Memory B cell (primary cell): ENCODE data around the gene C3orf18.

ENCODE experiments used
- ATAC-seq: fragments of 150-1000 bp; cut with Tn5 transposase; 2 replicates; pipeline ENCODE4 v1.10.0; 2021; ENCODE audit warnings: low read depth, mild to moderate bottlenecking, moderate library complexity
- DNase-seq, 2 donors: peaks; one replicate each; pipeline ENCODE4 v3.0.0; 2022; ENCODE audit warnings: low spot score in 2 of 2
- H3K27ac Mint-ChIP-seq: one replicate; pipeline ENCODE4 v1.8.0; 2022; ENCODE audit warnings: mild to moderate bottlenecking, moderate library complexity, mixed read lengths
- H3K27me3 Mint-ChIP-seq: one replicate; pipeline ENCODE4 v1.8.0; 2022; ENCODE audit warnings: mixed read lengths
- H3K36me3 Mint-ChIP-seq: one replicate; pipeline ENCODE4 v1.8.0; 2022; ENCODE audit warnings: mild to moderate bottlenecking, mixed read lengths
- H3K4me1 Mint-ChIP-seq: one replicate; pipeline ENCODE4 v1.8.0; 2022; ENCODE audit warnings: mixed read lengths
- H3K4me3 Mint-ChIP-seq: one replicate; pipeline ENCODE4 v1.8.0; 2022; ENCODE audit warnings: mild to moderate bottlenecking, moderate library complexity, mixed read lengths
- H3K9me3 Mint-ChIP-seq: one replicate; pipeline ENCODE4 v1.8.0; 2022; ENCODE audit warnings: mixed read lengths

The C3orf18 gene

DNA sequence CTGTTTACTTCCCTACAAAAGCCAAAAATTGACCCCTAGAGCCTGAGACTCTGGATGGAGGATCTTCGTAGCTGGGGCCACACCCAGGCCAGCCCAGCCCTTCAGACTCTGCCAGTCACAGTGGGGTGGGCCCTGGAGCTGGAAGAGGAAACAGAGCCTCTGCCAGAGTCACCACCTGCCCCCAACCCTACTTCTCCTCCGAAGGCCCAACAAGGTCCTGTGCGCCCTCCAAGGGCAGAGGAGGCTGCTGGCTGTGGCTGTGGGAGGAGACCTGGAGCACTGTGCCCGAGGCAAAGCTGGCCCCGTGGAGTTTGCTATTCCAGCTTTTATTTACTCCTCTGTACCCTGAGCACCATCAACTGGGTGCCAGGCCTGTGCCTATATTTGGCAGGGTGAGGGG, 25.0 kb upstream of the C3orf18 start:
- Mint-ChIP-seq H3K36me3 (no peaks in the 10 kb centered on the region), H3K27me3 (no peaks in the 10 kb centered on the region), H3K27ac (peak overlapping the region; percentile 45), H3K4me1 (peaks cover 10% of the 10 kb centered on the region), H3K9me3 (no peaks in the 10 kb centered on the region), H3K4me3 (no peak overlapping the region)
- ATAC-seq, result no peak
- DNase-seq, result no peak

- H3K4me3 Mint-ChIP-seq, result peak overlapping the region; percentile 74
- no peaks in the 10 kb centered on the region for H3K36me3 Mint-ChIP-seq
- H3K27me3 Mint-ChIP-seq, result no peaks in the 10 kb centered on the region
- ATAC-seq (no peak), DNase-seq (no peak)
- H3K9me3 Mint-ChIP-seq, result no peaks in the 10 kb centered on the region
- peak overlapping the region; percentile 88 for H3K27ac Mint-ChIP-seq
- peaks cover 10% of the 10 kb centered on the region for H3K4me1 Mint-ChIP-seq
Observed at GRCh38 chr3:50591196-50591741, 23.7 kb upstream of the C3orf18 start.

- Mint-ChIP-seq H3K9me3 (no peaks in the 10 kb centered on the region), H3K4me1 (peaks cover 10% of the 10 kb centered on the region), H3K36me3 (peaks cover 4% of the 10 kb centered on the region)
Observed at GRCh38 chr3:50588759-50589433, 21.3 kb upstream of the C3orf18 start.

GRCh38 chr3:50587806-50588758, 20.5 kb upstream of the C3orf18 start:
- Mint-ChIP-seq H3K4me1 (peaks cover 10% of the 10 kb centered on the region), H3K9me3 (no peaks in the 10 kb centered on the region), H3K36me3 (peaks cover 4% of the 10 kb centered on the region), H3K27me3 (no peaks in the 10 kb centered on the region), H3K4me3 (no peak overlapping the region), H3K27ac (peak overlapping the region; percentile 19)
- DNase-seq (no peak), ATAC-seq (no peak)

More at GRCh38 chr3:50588759-50589433, 21.3 kb upstream of the C3orf18 start:
- Mint-ChIP-seq H3K4me3 (no peak overlapping the region), H3K27ac (peak overlapping the region; percentile 19), H3K27me3 (no peaks in the 10 kb centered on the region)
- DNase-seq, result no peak
- no peak for ATAC-seq

DNA sequence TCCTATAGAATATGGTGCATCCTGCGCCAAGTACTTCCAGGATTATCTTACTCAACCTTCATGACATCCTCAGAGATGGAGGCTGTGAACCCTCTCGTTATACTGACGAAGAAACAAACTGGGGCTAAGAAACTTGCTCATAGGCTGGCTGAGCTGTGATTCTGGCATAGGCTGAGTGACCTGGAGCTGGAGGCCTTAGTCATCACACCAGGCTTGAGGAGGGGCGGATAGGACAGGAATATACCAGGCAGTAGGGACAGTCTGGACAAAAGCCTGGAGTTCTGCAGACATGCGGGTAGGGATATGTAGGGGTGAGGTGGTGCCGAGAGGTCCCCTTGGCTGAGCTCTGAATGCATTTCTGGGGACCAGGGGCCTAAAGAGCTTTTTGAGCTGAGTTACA, 19.8 kb upstream of the C3orf18 start:
- Mint-ChIP-seq H3K9me3 (no peaks in the 10 kb centered on the region), H3K27me3 (no peaks in the 10 kb centered on the region), H3K36me3 (peaks cover 4% of the 10 kb centered on the region), H3K4me1 (peaks cover 9% of the 10 kb centered on the region), H3K4me3 (no peak overlapping the region), H3K27ac (peak overlapping the region; percentile 19)
- ATAC-seq (no peak), DNase-seq (no peak)

DNA sequence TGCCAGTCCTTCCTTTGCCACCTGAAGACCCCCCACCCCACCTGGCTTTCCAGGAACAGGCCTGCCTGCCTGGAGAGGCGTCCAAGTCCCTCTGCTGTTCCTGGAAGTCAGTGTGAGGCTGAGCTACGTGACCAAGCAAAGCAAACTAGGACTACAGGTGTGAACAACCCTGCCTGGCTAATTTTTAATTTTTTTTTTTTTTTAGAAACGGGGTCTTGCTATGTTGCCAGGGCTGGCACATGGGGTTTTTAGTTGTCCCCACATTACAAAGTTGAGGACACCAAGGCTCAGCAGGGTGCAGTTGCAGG, 19.2 kb upstream of the C3orf18 start:
- DNase-seq (no peak), ATAC-seq (no peak)
- no peak overlapping the region for H3K4me3 Mint-ChIP-seq
- H3K36me3 Mint-ChIP-seq, result peaks cover 6% of the 10 kb centered on the region
- no peaks in the 10 kb centered on the region for H3K27me3 Mint-ChIP-seq
- peaks cover 8% of the 10 kb centered on the region for H3K4me1 Mint-ChIP-seq
- no peak overlapping the region for H3K27ac Mint-ChIP-seq
- no peaks in the 10 kb centered on the region for H3K9me3 Mint-ChIP-seq

DNA sequence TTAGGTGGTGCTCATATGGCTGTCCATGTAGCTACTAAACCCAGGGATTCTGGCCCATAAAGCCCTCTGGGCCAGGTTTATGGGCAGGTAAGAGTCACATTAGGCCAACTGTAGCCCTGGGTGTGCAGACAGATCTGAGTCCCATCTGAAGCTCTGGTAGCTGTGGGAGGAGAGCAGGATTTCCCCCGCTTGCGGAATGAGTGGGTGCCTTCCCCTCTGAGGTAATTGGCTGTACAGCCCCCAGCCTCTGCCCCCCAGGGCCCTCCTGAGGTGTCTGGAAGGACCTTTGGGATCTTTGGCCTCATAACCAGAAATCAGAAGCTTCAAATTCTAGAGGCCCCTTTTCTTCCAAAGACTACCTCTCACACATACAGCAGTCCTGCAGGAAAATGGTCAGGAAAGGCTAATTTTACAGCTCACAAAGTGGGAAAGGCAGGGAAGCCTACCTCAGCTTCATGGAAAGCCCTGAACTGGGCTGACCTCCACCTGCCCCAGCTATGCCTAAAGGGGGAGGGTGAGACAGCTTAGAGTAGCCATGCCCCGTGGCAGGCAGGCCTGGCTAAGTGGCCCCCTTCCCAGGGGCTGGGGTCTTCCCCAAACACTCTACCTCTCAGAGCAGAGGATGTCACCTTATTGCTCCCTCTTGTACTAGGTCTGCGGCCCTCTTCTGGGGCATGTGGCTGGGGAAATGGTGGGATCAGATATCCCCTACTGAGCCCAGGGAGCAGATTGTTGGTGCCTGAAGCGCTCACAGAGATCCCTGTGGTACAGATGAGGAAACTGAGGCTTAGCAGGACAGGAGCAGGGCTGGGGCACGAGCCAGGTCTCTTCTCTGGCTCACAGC, 18.6 kb upstream of the C3orf18 start:
- H3K4me3 Mint-ChIP-seq, result no peak overlapping the region
- peaks cover 6% of the 10 kb centered on the region for H3K36me3 Mint-ChIP-seq
- H3K27me3 Mint-ChIP-seq, result no peaks in the 10 kb centered on the region
- peaks cover 7% of the 10 kb centered on the region for H3K4me1 Mint-ChIP-seq
- no peak overlapping the region for H3K27ac Mint-ChIP-seq
- ATAC-seq (no peak), DNase-seq (no peak)
- H3K9me3 Mint-ChIP-seq, result no peaks in the 10 kb centered on the region

- Mint-ChIP-seq H3K27ac (peak overlapping the region; percentile 46), H3K4me3 (no peak overlapping the region), H3K27me3 (no peaks in the 10 kb centered on the region), H3K9me3 (no peaks in the 10 kb centered on the region), H3K36me3 (peaks cover 6% of the 10 kb centered on the region), H3K4me1 (no peaks in the 10 kb centered on the region)
- DNase-seq (no peak), ATAC-seq (no peak)
Observed at GRCh38 chr3:50584391-50584790, 16.8 kb upstream of the C3orf18 start.

- Mint-ChIP-seq H3K9me3 (no peaks in the 10 kb centered on the region), H3K36me3 (peaks cover 8% of the 10 kb centered on the region), H3K27me3 (no peaks in the 10 kb centered on the region), H3K4me1 (no peaks in the 10 kb centered on the region), H3K27ac (peak overlapping the region; percentile 46), H3K4me3 (no peak overlapping the region)
- ATAC-seq (no peak), DNase-seq (no peak)
Observed at GRCh38 chr3:50583897-50584296, 16.4 kb upstream of the C3orf18 start.

- no peaks in the 10 kb centered on the region for H3K9me3 Mint-ChIP-seq
- no peak for DNase-seq
- H3K27me3 Mint-ChIP-seq, result no peaks in the 10 kb centered on the region
- H3K27ac Mint-ChIP-seq, result no peak overlapping the region
- H3K4me1 Mint-ChIP-seq, result no peaks in the 10 kb centered on the region
- H3K36me3 Mint-ChIP-seq, result peaks cover 12% of the 10 kb centered on the region
- no peak for ATAC-seq
- H3K4me3 Mint-ChIP-seq, result no peak overlapping the region
Observed at GRCh38 chr3:50582083-50582482, 14.5 kb upstream of the C3orf18 start.

- Mint-ChIP-seq H3K36me3 (peaks cover 12% of the 10 kb centered on the region), H3K27ac (no peak overlapping the region), H3K9me3 (no peaks in the 10 kb centered on the region), H3K4me1 (no peaks in the 10 kb centered on the region), H3K27me3 (no peaks in the 10 kb centered on the region), H3K4me3 (no peak overlapping the region)
- no peak for DNase-seq
- ATAC-seq, result no peak
Observed at GRCh38 chr3:50581459-50581842, 13.9 kb upstream of the C3orf18 start.

DNA sequence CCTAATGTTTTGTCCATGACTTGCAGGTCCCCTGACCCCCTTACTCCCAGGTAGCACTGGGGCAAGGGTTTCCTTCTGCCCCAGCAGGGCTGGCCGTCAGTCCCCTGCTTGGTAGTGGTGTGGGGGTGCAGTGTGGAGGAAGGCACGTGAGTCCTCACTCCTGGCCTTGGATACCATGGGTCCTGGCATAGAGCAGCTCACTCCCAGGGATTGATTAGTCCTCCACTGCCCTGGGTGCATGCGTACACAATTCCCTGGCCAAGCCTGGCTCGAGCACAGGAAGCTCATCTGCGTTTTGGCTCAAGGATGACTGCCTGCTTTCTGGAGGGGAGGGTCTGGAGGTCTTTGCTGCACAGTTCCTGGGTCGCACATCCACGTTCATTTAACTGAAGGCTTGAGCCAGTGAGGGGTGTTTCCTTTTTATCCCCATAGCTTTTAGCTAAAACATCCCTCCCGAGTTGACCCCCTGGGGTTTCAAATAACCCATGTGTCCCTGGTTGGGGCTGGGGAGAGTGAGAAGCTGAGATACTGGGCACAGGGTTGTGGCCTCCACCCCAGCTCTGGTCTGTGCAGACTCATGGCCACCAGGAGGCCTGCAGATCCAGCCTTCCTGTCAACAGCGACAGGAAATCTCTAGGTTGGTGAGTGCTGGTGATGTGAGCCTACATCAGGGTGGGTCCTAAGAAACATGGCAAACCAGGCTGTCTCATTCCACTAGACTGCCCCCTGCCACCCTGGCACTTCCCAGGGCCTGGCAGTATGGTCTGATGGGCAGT, 13.3 kb upstream of the C3orf18 start:
- Mint-ChIP-seq H3K27ac (no peak overlapping the region), H3K4me3 (no peak overlapping the region), H3K36me3 (peaks cover 12% of the 10 kb centered on the region), H3K4me1 (no peaks in the 10 kb centered on the region), H3K27me3 (no peaks in the 10 kb centered on the region), H3K9me3 (no peaks in the 10 kb centered on the region)
- no peak for DNase-seq
- no peak for ATAC-seq

GRCh38 chr3:50577348-50577747, 9.8 kb upstream of the C3orf18 start:
- peaks cover 11% of the 10 kb centered on the region for H3K36me3 Mint-ChIP-seq
- H3K27ac Mint-ChIP-seq, result no peak overlapping the region

More at GRCh38 chr3:50577348-50577747, 9.8 kb upstream of the C3orf18 start:
- DNase-seq (no peak), ATAC-seq (no peak)
- Mint-ChIP-seq H3K27me3 (no peaks in the 10 kb centered on the region), H3K4me1 (peaks cover 2% of the 10 kb centered on the region), H3K9me3 (no peaks in the 10 kb centered on the region), H3K4me3 (no peak overlapping the region)
